Lung (tissue), 12 donors: ENCODE data around the gene IFI44L. TPM values are rescaled to one million over a fixed set of nuclear protein-coding genes. Genes with fewer than 3 reads are reported as not detected.

Experiments used
- ATAC-seq: fragments of 200-7000 bp; cut with Tn5 transposase; one replicate; pipeline ENCODE4 v1.9.1; 2020; ENCODE audit warnings: moderate number of reproducible peaks; ENCODE audit not compliant: insufficient read depth, low FRiP score
- DNase-seq, 3 donors: peaks; one replicate each; pipeline ENCODE4 v3.0.0-alpha.2; 2013 to 2017
- H3K27ac ChIP-seq, 2 donors: one replicate each; pipeline ENCODE4 v1.5.1; 2013; ENCODE audit warnings: mild to moderate bottlenecking in 2 of 2, moderate library complexity in 2 of 2, control low read depth in 1 of 2, inconsistent platforms in 1 of 2, low read depth in 1 of 2, low read length in 1 of 2
- H3K27me3 ChIP-seq, 3 donors: one replicate each; pipeline ENCODE4 v1.5.1; 2013; ENCODE audit warnings: low read length in 2 of 3; ENCODE audit not compliant: control insufficient read depth in 3 of 3, insufficient read depth in 3 of 3
- H3K36me3 ChIP-seq, 4 donors: one replicate each; pipeline ENCODE4 v1.5.1; 2013; ENCODE audit warnings: low read length in 4 of 4, mild to moderate bottlenecking in 1 of 4, moderate library complexity in 1 of 4; ENCODE audit not compliant: control insufficient read depth in 4 of 4, insufficient read depth in 4 of 4
- H3K4me1 ChIP-seq, 5 donors: one replicate each; pipeline ENCODE4 v1.5.1; 2013; ENCODE audit warnings: low read length in 5 of 5, mild to moderate bottlenecking in 2 of 5, moderate library complexity in 1 of 5; ENCODE audit not compliant: control insufficient read depth in 5 of 5, insufficient read depth in 5 of 5
- H3K4me3 ChIP-seq: one replicate; pipeline ENCODE4 v1.5.1; 2013; ENCODE audit warnings: mild to moderate bottlenecking, control low read depth, moderate library complexity
- H3K9ac ChIP-seq, 2 donors: one replicate each; pipeline ENCODE4 v1.5.1; 2013; ENCODE audit warnings: low read length in 2 of 2, control low read depth in 1 of 2; ENCODE audit not compliant: insufficient read depth in 1 of 2
- H3K9me3 ChIP-seq, 4 donors: one replicate each; pipeline ENCODE4 v1.5.1; 2013; ENCODE audit warnings: low read length in 3 of 4, mild to moderate bottlenecking in 1 of 4, moderate library complexity in 1 of 4; ENCODE audit not compliant: control insufficient read depth in 4 of 4, insufficient read depth in 3 of 4
- CTCF ChIP-seq: IDR thresholded peaks from 2 replicates; pipeline ENCODE4 v1.5.1; 2012; ENCODE audit warnings: mild to moderate bottlenecking; ENCODE audit errors: control extremely low read depth, extremely low read depth
- WGBS, 2 donors: extraction: QIAGEN DNeasy Blood & Tissue Kit; methylation state at CpG; one replicate each; pipeline ENCODE4 v1.1.7; 2013; 5-methylcytosine and 5-hydroxymethylcytosine counted together
- polyA plus RNA-seq, 2 donors: library from polyadenylated mRNA; stranded (reverse); fragments of 200-250 nt; gene quantifications; one replicate each; pipeline ENCODE4 v1.2.1, GENCODE V29; 2013
- total RNA-seq, 2 donors: library from RNA; depleted of rRNA in 1 of 2; stranded (reverse); fragments of >200 nt in 1 of 2; gene quantifications; one replicate each; pipeline ENCODE4 v1.2.1, GENCODE V29; 2014 to 2021
- donor health status: control.
- donor health status: control.
- donor health status: Bipolar disorder and iron deficiency.
- donor health status: healthy.
- donor health status: DM: yes; HTN: yes; CAD: no.

IFI44L gene
- total and polyA plus RNA-seq, 4 donors: 3.3 to 11.8 (median 7.3) TPM

GRCh38 chr1:78681265-78681664 lies 61.0 kb downstream of the IFI44L start:
- no peaks in the 10 kb centered on the region for H3K27me3 ChIP-seq
- H3K4me3 ChIP-seq: no peak overlapping the region
- H3K27ac ChIP-seq: no peak overlapping the region
- H3K36me3 ChIP-seq: no peaks in the 10 kb centered on the region
- 69 to 74% methylated on average over 2 of the region's 2 CpGs for WGBS, 2 donors
- TF ChIP-seq CTCF: no peak
- no peaks in the 10 kb centered on the region for H3K4me1 ChIP-seq
- peaks cover 0 to 2% (median 0%) of the 10 kb centered on the region in 4 donors for H3K9me3 ChIP-seq
- ATAC-seq: no peak
- H3K9ac ChIP-seq: no peak overlapping the region
- no peak for DNase-seq

GRCh38 chr1:78682496-78682895 lies 62.2 kb downstream of the IFI44L start:
- ATAC-seq (no peak), DNase-seq (no peak)
- no peak for TF ChIP-seq CTCF
- Histone ChIP-seq H3K9ac (peak overlapping the region in 1 of 2 donors; percentile 9), H3K9me3 (peaks cover 0 to 2% (median 0%) of the 10 kb centered on the region in 4 donors), H3K4me1 (no peaks in the 10 kb centered on the region), H3K4me3 (no peak overlapping the region), H3K36me3 (no peaks in the 10 kb centered on the region), H3K27ac (no peak overlapping the region), H3K27me3 (no peaks in the 10 kb centered on the region)
- 59 to 63% methylated on average over 3 of the region's 3 CpGs for WGBS, 2 donors

GRCh38 chr1:78683079-78683478 lies 62.8 kb downstream of the IFI44L start:
- Histone ChIP-seq H3K27me3 (no peaks in the 10 kb centered on the region), H3K4me3 (no peak overlapping the region), H3K36me3 (no peaks in the 10 kb centered on the region), H3K9me3 (peaks cover 0 to 2% (median 0%) of the 10 kb centered on the region in 4 donors), H3K27ac (no peak overlapping the region), H3K9ac (no peak overlapping the region), H3K4me1 (no peaks in the 10 kb centered on the region)
- TF ChIP-seq CTCF: no peak
- ATAC-seq (no peak), DNase-seq (no peak)
- WGBS, 2 donors: 57 to 72% methylated on average over 2 of the region's 2 CpGs

GRCh38 chr1:78687315-78687714 lies 67.1 kb downstream of the IFI44L start:
- ATAC-seq: no peak
- H3K36me3 ChIP-seq: no peaks in the 10 kb centered on the region
- WGBS, 2 donors: 95 to 100% methylated on average over 1 of the region's 1 CpG
- no peak overlapping the region for H3K9ac ChIP-seq
- no peaks in the 10 kb centered on the region for H3K4me1 ChIP-seq
- no peak for DNase-seq
- no peak overlapping the region for H3K27ac ChIP-seq
- TF ChIP-seq CTCF: no peak
- H3K27me3 ChIP-seq: no peaks in the 10 kb centered on the region
- H3K4me3 ChIP-seq: no peak overlapping the region
- H3K9me3 ChIP-seq: peaks cover 0 to 2% (median 0%) of the 10 kb centered on the region in 4 donors
